ENCODE data around the gene CAVIN3. TPM values are rescaled to one million over a fixed set of nuclear protein-coding genes. Genes with fewer than 3 reads are reported as not detected.

The CAVIN3 gene
- total and polyA plus RNA-seq, 10 donors = 10.5 to 42.9 (median 33.5) TPM

DNA sequence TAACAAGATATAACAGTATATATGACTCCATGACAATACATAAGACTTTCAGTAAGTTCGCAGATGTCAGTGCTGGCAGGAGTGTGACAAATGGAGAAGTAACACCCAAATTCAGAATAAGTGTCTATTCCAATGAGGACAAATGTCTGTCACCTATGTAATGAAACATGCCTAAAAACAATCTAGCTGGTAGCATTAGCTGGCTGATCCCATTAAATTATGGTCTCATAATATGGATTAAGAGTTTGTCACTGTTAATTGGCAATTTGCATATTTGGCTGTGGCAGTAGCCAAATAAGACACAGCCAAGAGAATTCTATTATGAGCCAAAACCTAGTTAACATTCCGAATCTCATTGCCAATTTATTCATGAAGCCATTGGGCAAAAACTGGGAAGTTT is 30.2 kb upstream of the CAVIN3 start:
- DNase-seq = no peak
- TF ChIP-seq POLR2AphosphoS5 (IDR thresholded peaks at IDR 0.05) = no peak
- Histone ChIP-seq H3K27me3 (replicated peaks in 1 of 7) (no peaks in the 10 kb centered on the region), H3K9me3 (no peaks in the 10 kb centered on the region), H3K36me3 (no peaks in the 10 kb centered on the region), H3K4me1 (peaks cover 0 to 6% (median 0%) of the 10 kb centered on the region in 6 donors), H3K4me3 (no peak overlapping the region), H3K27ac (no peak overlapping the region)
- intact Hi-C loops (cut with DNase I; ENCODE audit: low total_unique reads) = loop anchor here (5.0 to 10.0 kb wide), 2 partner anchors 96 to 328 kb away; partner anchors contain the start of gene CCKBR
- WGBS, 5 donors = 79 to 92% (median 91%) methylated on average over 2 of the region's 2 CpGs

DNA sequence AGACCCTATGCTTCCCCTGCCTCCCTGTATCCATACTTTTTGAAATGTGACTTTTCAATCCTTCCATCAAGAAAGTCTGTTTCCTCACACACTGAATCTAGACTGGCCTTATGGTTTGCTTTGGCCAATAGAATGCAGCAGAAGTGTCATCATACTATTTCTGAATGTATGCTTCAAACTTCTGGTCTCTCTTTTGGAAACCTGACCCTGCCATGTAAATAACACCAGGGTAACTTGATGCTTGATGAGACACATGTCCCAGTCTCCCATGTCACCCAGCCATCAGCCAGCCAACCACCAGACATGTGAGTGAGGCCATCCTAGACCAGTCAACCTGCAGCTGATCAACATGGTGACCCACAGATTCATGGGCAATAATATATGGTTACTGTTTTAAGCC is 29.7 kb upstream of the CAVIN3 start:
- Histone ChIP-seq H3K4me1 (peaks cover 0 to 6% (median 0%) of the 10 kb centered on the region in 6 donors), H3K27me3 (replicated peaks in 1 of 7) (no peaks in the 10 kb centered on the region), H3K9me3 (no peaks in the 10 kb centered on the region), H3K27ac (no peak overlapping the region), H3K4me3 (no peak overlapping the region), H3K36me3 (no peaks in the 10 kb centered on the region)
- no peak for TF ChIP-seq POLR2AphosphoS5 (IDR thresholded peaks at IDR 0.05)
- TF ChIP-seq POLR2A (IDR thresholded peaks at IDR 0.05) = no peak
- TF ChIP-seq, protein P1, sequence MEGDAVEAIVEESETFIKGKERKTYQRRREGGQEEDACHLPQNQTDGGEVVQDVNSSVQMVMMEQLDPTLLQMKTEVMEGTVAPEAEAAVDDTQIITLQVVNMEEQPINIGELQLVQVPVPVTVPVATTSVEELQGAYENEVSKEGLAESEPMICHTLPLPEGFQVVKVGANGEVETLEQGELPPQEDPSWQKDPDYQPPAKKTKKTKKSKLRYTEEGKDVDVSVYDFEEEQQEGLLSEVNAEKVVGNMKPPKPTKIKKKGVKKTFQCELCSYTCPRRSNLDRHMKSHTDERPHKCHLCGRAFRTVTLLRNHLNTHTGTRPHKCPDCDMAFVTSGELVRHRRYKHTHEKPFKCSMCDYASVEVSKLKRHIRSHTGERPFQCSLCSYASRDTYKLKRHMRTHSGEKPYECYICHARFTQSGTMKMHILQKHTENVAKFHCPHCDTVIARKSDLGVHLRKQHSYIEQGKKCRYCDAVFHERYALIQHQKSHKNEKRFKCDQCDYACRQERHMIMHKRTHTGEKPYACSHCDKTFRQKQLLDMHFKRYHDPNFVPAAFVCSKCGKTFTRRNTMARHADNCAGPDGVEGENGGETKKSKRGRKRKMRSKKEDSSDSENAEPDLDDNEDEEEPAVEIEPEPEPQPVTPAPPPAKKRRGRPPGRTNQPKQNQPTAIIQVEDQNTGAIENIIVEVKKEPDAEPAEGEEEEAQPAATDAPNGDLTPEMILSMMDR (IDR thresholded peaks at IDR 0.05 in 8 of 11, conservative IDR thresholded peaks at IDR 0.05 in 3 of 11) = no peak
- intact Hi-C loops (cut with DNase I; ENCODE audit: low total_unique reads) = loop anchor here (5.0 to 10.0 kb wide), 2 partner anchors 95 to 328 kb away; partner anchors contain the start of gene CCKBR
- no peak for DNase-seq

- Histone ChIP-seq H3K4me3 (no peak overlapping the region), H3K4me1 (no peaks in the 10 kb centered on the region), H3K36me3 (no peaks in the 10 kb centered on the region), H3K27me3 (replicated peaks in 1 of 7) (peaks cover 0 to 6% (median 0%) of the 10 kb centered on the region in 7 donors), H3K27ac (no peak overlapping the region), H3K9me3 (no peaks in the 10 kb centered on the region)
- WGBS, 5 donors = 87 to 92% (median 90%) methylated on average over 1 of the region's 1 CpG
- DNase-seq = no peak
- intact Hi-C loops (cut with DNase I; ENCODE audit: low total_unique reads) = no loop called here
- TF ChIP-seq POLR2A (IDR thresholded peaks at IDR 0.05) (no peak), POLR2AphosphoS5 (IDR thresholded peaks at IDR 0.05) (no peak)
- TF ChIP-seq, protein P1 (IDR thresholded peaks at IDR 0.05 in 8 of 11, conservative IDR thresholded peaks at IDR 0.05 in 3 of 11) = no peak
These were observed 25.1 kb upstream of the CAVIN3 start for GRCh38 chr11:6345366-6345765.

DNA sequence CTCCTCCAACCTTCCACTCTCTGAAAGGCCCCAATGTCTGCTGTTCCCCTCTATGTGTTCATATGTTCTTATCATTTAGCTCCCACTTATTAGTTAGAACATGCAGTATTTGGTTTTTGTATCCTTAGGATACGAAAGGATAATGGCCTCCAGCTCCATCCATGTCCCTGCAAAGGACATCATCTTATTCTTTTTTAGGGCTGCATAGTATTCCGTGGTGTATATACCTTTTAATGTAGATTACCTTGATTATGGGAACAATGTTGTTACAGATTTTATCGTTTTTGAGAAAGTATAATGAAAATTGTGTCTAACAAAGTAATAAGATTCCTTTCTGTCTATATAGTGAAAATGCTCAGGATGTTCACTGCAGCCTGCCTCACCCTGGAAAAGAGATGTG is 16.0 kb upstream of the CAVIN3 start:
- H3K27me3 ChIP-seq (replicated peaks in 1 of 7) = peaks cover 0 to 8% (median 0%) of the 10 kb centered on the region in 7 donors
- H3K36me3 ChIP-seq = no peaks in the 10 kb centered on the region
- WGBS, 5 donors = 81 to 91% (median 82%) methylated on average over 3 of the region's 3 CpGs
- H3K4me1 ChIP-seq = no peaks in the 10 kb centered on the region
- TF ChIP-seq, protein P1 (IDR thresholded peaks at IDR 0.05 in 8 of 11, conservative IDR thresholded peaks at IDR 0.05 in 3 of 11) = no peak
- TF ChIP-seq POLR2A (IDR thresholded peaks at IDR 0.05) (no peak), POLR2AphosphoS5 (IDR thresholded peaks at IDR 0.05) (no peak)
- H3K9me3 ChIP-seq = no peaks in the 10 kb centered on the region
- no peak overlapping the region for H3K27ac ChIP-seq
- intact Hi-C loops (cut with DNase I; ENCODE audit: low total_unique reads) = no loop called here
- DNase-seq = no peak
- no peak overlapping the region for H3K4me3 ChIP-seq

GRCh38 chr11:6334806-6335205 is 14.5 kb upstream of the CAVIN3 start:
- DNase-seq = no peak
- H3K36me3 ChIP-seq = no peaks in the 10 kb centered on the region
- H3K4me3 ChIP-seq = no peak overlapping the region
- H3K27ac ChIP-seq = no peak overlapping the region
- intact Hi-C loops (cut with DNase I; ENCODE audit: low total_unique reads) = no loop called here
- no peaks in the 10 kb centered on the region for H3K9me3 ChIP-seq
- TF ChIP-seq POLR2A (IDR thresholded peaks at IDR 0.05) = no peak
- TF ChIP-seq, protein P1 (IDR thresholded peaks at IDR 0.05 in 8 of 11, conservative IDR thresholded peaks at IDR 0.05 in 3 of 11) = no peak
- no peak for TF ChIP-seq POLR2AphosphoS5 (IDR thresholded peaks at IDR 0.05)
- H3K27me3 ChIP-seq (replicated peaks in 1 of 7) = peaks cover 0 to 8% (median 0%) of the 10 kb centered on the region in 7 donors
- H3K4me1 ChIP-seq = no peaks in the 10 kb centered on the region
- 72 to 92% (median 87%) methylated on average over 6 of the region's 6 CpGs for WGBS, 5 donors

Data from spleen (tissue), 11 donors.